ENCODE measurements around the gene RNU1-3. TPM values are rescaled to one million over a fixed set of nuclear protein-coding genes. Genes with fewer than 3 reads are reported as not detected.
"Not testable (repeated sequence)": the region's sequence is repeated elsewhere in the genome, so short reads cannot be mapped to it uniquely, and the experiment has no call there.

The RNU1-3 gene
- polyA plus RNA-seq, 1 experiment: not detected

- DNase-seq (ENCODE audit: low read depth); H3K4me3 ChIP-seq (ENCODE audit: low read depth, low read length); H3K27me3 ChIP-seq (ENCODE audit: control insufficient read depth, insufficient read depth, low read length); POLR2A ChIA-PET; H3K36me3 ChIP-seq (ENCODE audit: control insufficient read depth, insufficient read depth, low read length): not testable (repeated sequence)
- CTCF ChIA-PET: interaction anchor here (0.6 to 15.6 kb wide), 3 partner anchors 17 to 211 kb away, joined by 4 to 222 read pairs (median 4); no protein-coding TSS in a partner anchor
These were observed 26.1 kb upstream of the RNU1-3 start for GRCh38 chr1:16692717-16693448.

- CTCF ChIA-PET: interaction anchor here (0.6 to 15.6 kb wide), 5 partner anchors 8 to 212 kb away, joined by 4 to 222 read pairs (median 4); no protein-coding TSS in a partner anchor
These were observed 25.5 kb upstream of the RNU1-3 start for GRCh38 chr1:16692283-16692682.

DNA sequence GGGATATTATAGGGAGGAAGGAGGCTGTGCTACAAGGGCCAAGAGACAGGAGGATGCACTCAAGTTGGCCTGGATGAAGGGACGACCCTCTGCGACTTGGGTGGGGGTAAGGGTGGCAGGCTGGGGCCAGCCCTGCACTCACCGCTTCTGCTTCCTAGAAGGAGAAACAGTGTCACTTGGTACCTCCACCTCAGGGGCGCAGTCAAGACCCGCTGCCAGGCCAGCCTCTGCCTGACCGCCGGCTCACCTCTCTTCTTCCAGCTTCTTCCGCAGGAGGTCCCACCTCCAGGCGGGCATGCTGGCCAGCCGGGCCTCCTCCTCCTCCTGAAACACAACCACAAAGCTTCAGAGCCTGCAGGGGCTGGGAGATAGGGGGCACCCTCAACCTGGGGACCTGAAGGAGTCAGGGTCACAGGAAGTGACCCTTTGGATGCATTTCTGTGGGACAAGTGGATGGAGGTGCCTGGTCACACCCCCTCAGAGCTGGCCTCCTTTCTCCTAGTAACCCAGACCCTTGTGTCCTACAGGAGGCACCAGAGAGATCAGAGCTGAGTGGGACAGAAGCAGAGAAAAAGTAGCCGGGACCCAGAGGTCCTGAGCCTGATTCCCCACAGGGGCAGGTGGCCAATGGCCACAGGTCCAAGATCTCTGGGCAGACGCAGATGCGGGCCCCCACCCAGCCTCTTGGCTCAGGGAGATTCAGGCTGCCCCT, 24.4 kb upstream of the RNU1-3 start:
- H3K36me3 ChIP-seq (ENCODE audit: control insufficient read depth, insufficient read depth, low read length); H3K27me3 ChIP-seq (ENCODE audit: control insufficient read depth, insufficient read depth, low read length); DNase-seq (ENCODE audit: low read depth); H3K4me3 ChIP-seq (ENCODE audit: low read depth, low read length); POLR2A ChIA-PET: not testable (repeated sequence)
- CTCF ChIA-PET: interaction anchor here (1.2 to 15.6 kb wide), 4 partner anchors 9 to 79 kb away, joined by 4 to 222 read pairs (median 4); no protein-coding TSS in a partner anchor

More at GRCh38 chr1:16692283-16692682, 25.5 kb upstream of the RNU1-3 start:
- H3K36me3 ChIP-seq (ENCODE audit: control insufficient read depth, insufficient read depth, low read length); POLR2A ChIA-PET; DNase-seq (ENCODE audit: low read depth); H3K4me3 ChIP-seq (ENCODE audit: low read depth, low read length); H3K27me3 ChIP-seq (ENCODE audit: control insufficient read depth, insufficient read depth, low read length): not testable (repeated sequence)

- POLR2A ChIA-PET; H3K27me3 ChIP-seq (ENCODE audit: control insufficient read depth, insufficient read depth, low read length); H3K4me3 ChIP-seq (ENCODE audit: low read depth, low read length); H3K36me3 ChIP-seq (ENCODE audit: control insufficient read depth, insufficient read depth, low read length); DNase-seq (ENCODE audit: low read depth): not testable (repeated sequence)
- CTCF ChIA-PET: interaction anchor here (0.8 to 5.3 kb wide), 7 partner anchors 9 to 66 kb away, joined by 3 to 27 read pairs (median 4); no protein-coding TSS in a partner anchor
These were observed 20.5 kb upstream of the RNU1-3 start for GRCh38 chr1:16687132-16687800.

GRCh38 chr1:16685445-16686371, 19.0 kb upstream of the RNU1-3 start:
- H3K36me3 ChIP-seq (ENCODE audit: control insufficient read depth, insufficient read depth, low read length); H3K4me3 ChIP-seq (ENCODE audit: low read depth, low read length); DNase-seq (ENCODE audit: low read depth); H3K27me3 ChIP-seq (ENCODE audit: control insufficient read depth, insufficient read depth, low read length); POLR2A ChIA-PET: not testable (repeated sequence)
- CTCF ChIA-PET: interaction anchor here (0.9 to 5.3 kb wide), 2 partner anchors 18 to 22 kb away, joined by 3 to 27 read pairs; no protein-coding TSS in a partner anchor

- peak; percentile 28; the same call in 1 of the 2 replicates for TF ChIP-seq CTCF (IDR thresholded peaks at IDR 0.05; ENCODE audit: insufficient read depth, low read depth, low read length)
- H3K27me3 ChIP-seq (ENCODE audit: control insufficient read depth, insufficient read depth, low read length); DNase-seq (ENCODE audit: low read depth); POLR2A ChIA-PET; H3K4me3 ChIP-seq (ENCODE audit: low read depth, low read length); H3K36me3 ChIP-seq (ENCODE audit: control insufficient read depth, insufficient read depth, low read length): not testable (repeated sequence)
- CTCF ChIA-PET: interaction anchor here (5.3 kb wide), 1 partner anchor 19 kb away, joined by 27 read pairs; no protein-coding TSS in a partner anchor
These were observed 18.1 kb upstream of the RNU1-3 start for GRCh38 chr1:16684738-16685337.

DNA sequence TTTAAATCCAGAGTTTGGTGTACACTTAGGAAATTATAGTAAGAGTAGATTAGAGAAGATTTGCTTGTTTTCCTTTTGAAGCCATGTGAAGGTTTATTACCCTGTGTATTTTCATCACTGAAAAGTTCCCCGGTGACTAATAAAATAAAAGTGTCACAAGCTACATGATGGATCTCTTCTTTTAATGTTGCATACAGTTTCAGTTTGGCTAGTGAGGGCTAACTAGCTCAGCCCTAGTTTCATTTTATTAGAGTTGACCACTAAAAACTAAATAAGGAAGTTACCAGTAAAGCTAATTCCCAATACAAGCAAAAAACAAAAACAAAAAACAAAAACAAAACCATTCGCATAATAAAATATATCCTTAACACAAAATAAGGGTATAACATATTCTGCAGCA, 17.4 kb upstream of the RNU1-3 start:
- CTCF ChIA-PET; H3K36me3 ChIP-seq (ENCODE audit: control insufficient read depth, insufficient read depth, low read length); DNase-seq (ENCODE audit: low read depth); H3K4me3 ChIP-seq (ENCODE audit: low read depth, low read length); H3K27me3 ChIP-seq (ENCODE audit: control insufficient read depth, insufficient read depth, low read length); POLR2A ChIA-PET: not testable (repeated sequence)

DNA sequence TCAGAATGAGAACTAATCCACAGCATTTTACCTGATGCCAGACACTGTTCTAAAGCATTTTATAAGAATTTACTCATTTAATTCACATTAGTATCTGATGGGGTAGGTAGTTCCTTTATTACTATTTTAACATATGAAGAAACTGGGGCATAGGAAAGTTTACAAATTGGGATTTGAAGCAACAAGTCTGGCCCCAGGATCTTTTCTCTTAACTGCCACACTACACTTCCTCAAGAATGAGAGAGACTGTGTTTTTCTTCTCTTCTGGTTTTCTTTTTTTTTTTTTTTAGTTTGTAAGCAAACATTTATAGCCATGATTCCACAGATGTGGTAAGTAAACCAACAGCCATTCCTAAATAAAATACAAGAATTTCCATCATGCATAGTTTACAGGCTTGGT, 16.1 kb upstream of the RNU1-3 start:
- H3K27me3 ChIP-seq (ENCODE audit: control insufficient read depth, insufficient read depth, low read length); H3K4me3 ChIP-seq (ENCODE audit: low read depth, low read length); POLR2A ChIA-PET; H3K36me3 ChIP-seq (ENCODE audit: control insufficient read depth, insufficient read depth, low read length); DNase-seq (ENCODE audit: low read depth): not testable (repeated sequence)
- CTCF ChIA-PET: interaction anchor here (1.5 kb wide), 1 partner anchor 19 kb away, joined by 3 read pairs; no protein-coding TSS in a partner anchor

GRCh38 chr1:16680366-16680765, 13.6 kb upstream of the RNU1-3 start:
- H3K27me3 ChIP-seq (ENCODE audit: control insufficient read depth, insufficient read depth, low read length); H3K4me3 ChIP-seq (ENCODE audit: low read depth, low read length); POLR2A ChIA-PET; DNase-seq (ENCODE audit: low read depth); CTCF ChIA-PET; H3K36me3 ChIP-seq (ENCODE audit: control insufficient read depth, insufficient read depth, low read length): not testable (repeated sequence)

Data from BJ (cell line).